Pons (tissue), 1 donor: ENCODE data around the gene ZNF423.

Experiments
- DNase-seq: peaks from one replicate; pipeline ENCODE4 v3.0.0-alpha.2; 2016; ENCODE audit warnings: low spot score

ZNF423 gene

GRCh38 chr16:49750341-49751000 lies 105.4 kb downstream of the ZNF423 start:
- DNase-seq: no peak

DNA sequence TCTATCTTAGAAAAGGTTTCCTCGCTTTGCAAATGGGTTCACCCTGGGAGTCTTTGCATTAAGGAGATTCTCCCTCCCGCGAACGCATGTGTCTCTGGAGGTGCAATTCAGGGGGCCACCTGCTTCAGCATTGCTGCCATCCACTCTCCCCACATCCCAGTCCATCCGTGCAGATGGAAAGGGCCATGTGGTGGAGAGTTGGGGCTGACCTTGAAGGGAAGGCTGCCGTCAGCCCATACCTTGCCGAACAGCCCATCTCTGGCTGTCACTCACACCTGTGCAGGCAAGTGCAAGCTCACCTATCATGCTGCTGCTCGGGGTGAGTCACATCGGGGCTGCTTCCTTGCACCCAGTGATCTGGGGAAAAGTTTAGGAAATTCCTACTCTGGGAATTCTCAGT lies 106.1 kb downstream of the ZNF423 start:
- no peak for DNase-seq

DNA sequence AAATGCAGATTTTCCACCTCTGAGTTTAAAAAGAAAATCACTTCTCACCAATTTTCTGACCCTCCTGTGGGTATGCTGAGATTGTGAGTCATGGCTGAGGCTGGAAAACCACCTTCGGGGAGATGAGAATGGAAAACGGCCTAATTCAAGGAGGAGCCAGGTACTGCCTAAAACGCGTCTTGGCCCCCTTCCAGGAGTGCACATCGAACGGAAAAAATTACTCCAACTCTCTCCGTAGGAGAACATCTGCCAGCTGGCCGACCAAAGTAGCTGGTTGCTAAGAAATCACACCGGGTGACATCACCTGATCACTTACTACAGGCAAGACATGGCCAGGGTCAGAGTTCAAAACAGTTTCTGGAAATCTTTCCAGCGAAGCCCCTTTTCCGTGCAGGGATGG lies 107.6 kb downstream of the ZNF423 start:
- no peak for DNase-seq

DNA sequence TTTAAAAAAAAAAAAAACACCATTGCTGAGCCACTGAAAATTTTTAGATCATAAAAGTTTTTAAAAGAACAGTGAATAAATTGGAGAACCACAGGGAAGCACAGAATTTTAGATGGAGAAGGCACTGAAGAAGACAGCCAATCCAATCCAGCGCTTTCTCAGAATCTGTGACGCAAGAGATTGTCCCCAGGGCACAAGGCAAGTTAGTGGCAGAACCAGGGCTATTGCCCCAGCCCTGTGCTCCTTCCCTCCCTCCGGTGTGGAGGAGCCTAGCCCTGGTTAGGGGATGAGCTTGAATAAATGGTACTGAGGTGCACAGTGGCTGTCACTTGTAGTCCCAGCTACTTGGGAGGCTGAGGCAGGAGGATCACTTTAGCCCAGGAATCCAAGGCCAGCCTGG lies 108.3 kb downstream of the ZNF423 start:
- DNase-seq: no peak

DNA sequence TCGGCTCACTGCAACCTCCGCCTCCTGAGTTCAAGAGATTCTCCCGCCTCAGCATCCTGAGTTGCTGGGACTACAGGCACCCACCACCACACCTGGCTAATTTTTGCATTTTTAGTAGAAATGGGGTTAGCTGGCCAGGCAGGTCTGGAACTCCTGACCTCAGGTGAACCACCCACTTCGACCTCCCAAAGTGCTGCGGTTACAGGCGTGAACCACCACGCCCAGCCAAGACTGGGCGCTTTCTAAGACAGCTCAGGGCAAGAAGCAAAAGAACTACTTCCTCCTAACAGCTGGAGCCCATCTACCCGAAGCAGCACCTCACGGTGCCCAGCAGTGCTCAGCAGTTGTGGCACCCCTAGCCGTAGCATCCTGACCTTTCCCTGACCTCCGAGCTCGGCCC lies 109.4 kb downstream of the ZNF423 start:
- DNase-seq: no peak

DNA sequence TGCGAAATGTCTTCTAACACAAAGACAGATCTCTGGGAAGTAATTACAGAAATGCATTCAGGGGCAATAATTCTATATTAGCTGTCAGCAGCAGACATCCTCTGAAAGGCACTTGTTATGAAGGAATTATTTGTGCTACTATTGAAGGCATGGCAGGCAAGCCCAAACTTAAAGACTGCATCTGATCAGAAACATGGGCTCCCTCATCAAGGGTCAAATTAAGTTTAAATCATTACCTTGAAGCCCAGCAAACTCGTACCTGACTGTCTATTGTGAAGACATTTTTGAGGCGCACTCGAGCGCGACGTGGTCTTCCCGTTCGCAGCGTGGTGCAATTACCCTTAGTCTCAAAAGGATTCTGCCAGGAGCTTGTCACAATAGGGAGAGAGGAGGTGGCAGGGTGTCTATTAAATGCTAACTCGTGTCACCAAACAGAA lies 110.6 kb downstream of the ZNF423 start:
- DNase-seq: no peak

GRCh38 chr16:49744244-49745220 lies 111.4 kb downstream of the ZNF423 start:
- no peak for DNase-seq

DNA sequence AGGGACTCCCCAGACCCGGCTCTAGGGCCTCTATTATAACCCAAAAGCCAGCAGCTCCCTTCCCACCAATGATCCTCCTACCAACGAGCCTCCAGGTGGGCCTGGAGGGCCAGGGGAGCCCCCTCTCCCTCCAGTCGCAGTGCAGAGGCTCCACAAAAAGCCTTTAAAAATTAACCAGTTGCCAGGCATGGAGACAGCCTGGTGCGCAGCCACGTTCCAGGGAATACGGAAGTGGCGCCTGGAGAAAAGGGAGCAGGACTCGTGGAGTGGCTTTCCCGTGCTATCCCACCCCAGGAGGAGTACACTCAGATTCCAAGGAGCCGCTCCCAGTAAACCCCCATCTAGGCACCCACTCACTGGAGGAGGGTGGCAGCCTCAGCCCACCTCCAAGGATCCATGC lies 112.3 kb downstream of the ZNF423 start:
- DNase-seq: no peak

DNA sequence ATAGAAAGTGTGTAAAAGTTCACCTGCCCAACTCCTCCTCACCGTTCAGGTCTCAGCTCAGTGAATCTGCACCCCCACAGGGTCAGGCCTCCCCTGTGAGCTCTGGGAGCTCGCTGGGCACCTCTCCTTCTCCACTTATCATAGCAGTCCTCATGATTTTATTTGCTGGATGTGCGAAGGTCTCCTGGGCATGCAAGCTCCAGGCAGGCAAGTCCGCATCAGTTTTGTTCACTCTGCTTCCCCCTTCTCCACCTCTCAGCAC lies 112.8 kb downstream of the ZNF423 start:
- DNase-seq: no peak

DNA sequence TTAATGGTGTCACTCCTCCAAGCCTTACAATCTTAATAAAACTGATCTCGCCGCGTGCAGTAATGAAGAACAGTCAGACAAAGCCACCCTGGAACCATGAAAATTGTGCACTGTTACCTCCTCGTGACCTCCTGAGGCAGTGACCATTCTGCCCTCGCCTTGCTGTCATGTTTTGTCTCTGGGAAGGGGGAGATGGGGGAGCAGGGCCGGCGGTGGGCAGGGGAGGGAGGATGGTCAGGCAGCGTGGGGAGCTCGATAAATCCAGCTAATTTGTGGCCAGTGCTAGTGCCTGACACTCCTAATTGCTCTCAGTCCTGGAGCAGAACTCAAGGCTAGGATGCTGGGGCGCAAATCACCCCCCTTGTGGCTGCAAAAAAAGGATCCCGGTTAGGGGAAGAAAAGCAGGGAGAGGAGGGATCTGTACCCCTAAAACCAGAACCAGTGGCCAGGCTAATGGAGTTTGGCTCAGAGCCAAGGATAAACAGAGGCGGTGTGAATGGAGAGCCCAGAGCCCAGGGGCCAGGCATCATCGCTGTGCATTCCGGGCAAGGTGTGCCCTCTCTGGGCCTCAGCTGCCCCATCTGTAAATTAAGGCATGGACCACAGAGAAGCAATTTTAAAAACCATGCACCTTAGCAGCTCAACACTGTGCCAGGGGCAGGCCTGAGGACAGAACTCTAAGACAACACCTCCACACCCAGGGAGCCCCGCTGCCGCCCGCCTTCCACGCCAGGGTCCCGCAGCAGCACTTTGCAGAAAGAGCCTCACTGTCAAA lies 113.3 kb downstream of the ZNF423 start:
- no peak for DNase-seq

- DNase-seq: no peak
Observed at GRCh38 chr16:49740256-49740655, 115.7 kb downstream of the ZNF423 start.

- no peak for DNase-seq
Observed at GRCh38 chr16:49739381-49739780, 116.5 kb downstream of the ZNF423 start.

- DNase-seq: no peak
Observed at GRCh38 chr16:49738832-49739231, 117.1 kb downstream of the ZNF423 start.

GRCh38 chr16:49738001-49738400 lies 117.9 kb downstream of the ZNF423 start:
- no peak for DNase-seq

DNA sequence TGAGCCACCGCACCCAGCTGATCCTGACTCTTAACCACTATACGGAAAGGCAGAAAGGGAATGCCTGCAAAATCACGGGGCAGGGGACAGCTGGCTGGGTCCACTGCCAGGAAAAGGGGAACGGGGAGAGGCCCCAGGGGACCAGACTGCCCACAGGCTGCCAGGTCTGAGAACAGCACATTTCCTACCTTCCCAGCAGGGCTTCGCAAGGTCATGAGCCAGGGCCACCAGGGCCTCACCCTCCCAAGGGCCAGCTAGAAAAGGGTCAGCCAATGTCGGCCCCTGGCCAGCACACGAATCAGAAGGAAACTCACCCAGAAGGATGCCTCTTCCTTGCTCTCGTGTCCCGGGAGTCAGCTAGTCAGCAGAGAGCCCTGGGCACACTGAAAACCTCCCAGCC lies 118.4 kb downstream of the ZNF423 start:
- no peak for DNase-seq

- no peak for DNase-seq
Observed at GRCh38 chr16:49734331-49734730, 121.6 kb downstream of the ZNF423 start.

- no peak for DNase-seq
Observed at GRCh38 chr16:49733313-49734009, 122.5 kb downstream of the ZNF423 start.

DNA sequence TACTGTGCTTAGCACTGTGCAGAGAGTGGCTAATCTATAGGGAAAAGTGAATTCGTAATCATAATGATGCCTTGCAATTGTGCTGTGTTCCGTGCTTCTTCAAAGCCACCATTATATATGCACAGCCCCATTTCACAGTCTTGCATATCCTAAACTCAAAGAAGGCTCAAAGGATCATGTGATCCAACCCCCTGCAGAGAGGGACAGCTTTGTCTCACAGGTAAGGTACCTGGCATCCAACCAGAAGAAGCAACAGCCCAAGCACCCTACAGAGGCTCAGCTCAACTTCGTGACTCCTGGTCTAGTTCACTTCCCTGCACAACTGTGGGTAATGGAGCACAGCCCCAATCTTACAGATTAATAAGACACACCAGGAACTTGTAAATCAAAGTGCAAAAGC lies 124.0 kb downstream of the ZNF423 start:
- DNase-seq: no peak

DNA sequence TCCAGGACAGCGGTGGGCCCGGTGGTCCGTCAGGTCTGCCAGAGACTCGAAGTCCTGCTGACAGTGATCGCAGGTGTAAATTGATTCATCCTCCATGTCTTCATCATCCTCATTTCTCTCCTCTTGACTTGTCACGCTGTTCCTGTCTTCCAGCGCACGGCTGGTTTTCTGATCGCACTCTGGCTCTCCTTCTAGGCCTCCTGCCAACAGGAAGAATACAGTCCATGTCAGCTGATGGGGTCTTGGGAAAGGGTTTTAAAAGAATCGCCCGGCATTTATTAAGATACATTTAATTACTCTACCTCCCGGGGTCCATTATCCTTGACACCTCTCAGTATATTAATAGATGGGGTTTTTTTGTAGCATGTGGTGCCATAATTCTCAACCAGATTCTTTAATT lies 125.1 kb downstream of the ZNF423 start:
- DNase-seq: no peak

DNA sequence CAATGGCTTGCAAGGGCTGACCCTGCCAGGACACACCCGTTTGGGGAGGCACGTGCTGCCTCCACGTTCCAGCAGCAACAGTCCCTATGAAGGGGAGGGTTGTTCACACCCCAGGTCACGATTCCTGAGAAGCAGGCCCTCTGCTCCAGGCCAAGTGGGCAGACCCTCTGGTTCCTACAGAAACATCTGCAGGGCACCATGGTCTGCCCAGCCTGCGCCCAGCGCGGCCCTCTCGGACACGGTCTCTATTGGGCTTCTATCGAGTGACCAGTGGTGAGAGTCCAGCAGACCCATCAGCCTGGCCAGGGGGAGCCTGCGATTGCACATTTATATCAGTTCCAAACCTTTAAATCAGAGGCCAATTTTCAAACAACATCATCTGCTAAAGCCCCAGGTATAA lies 128.3 kb downstream of the ZNF423 start:
- no peak for DNase-seq

DNA sequence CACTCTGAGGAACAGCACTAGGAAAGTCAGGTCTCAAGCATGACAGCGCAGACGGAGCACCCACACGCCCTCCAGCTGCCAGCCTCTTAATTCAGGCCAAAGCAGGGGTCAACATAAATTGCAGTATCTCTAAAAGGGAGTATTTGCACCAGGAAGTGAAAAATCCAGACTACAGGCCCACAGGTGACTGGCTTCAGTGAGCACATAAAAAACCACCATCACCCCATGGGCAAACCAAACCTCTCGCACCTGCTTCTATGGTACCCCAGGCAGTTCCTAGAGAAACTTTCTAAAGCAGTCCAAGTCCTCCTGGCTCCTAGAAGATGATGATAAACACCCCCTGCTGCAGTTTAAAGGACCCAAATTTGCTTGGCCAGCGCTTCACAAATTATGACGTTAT lies 129.8 kb downstream of the ZNF423 start:
- DNase-seq: no peak

GRCh38 chr16:49725651-49726050 lies 130.3 kb downstream of the ZNF423 start:
- no peak for DNase-seq
